NCI-H2171 treated with DMSO at 0.1 percent for 48 hours (cell line): Measurements from ENCODE around the gene ITGB6.

Source experiments
- DNase-seq: peaks from one replicate; lab custom pipeline; 2025; lab: John Stamatoyannopoulos, UW

ITGB6 gene

GRCh38 chr2:160139991-160140390, 60.1 kb downstream of the ITGB6 start:
- no peak for DNase-seq

GRCh38 chr2:160139350-160139749, 60.7 kb downstream of the ITGB6 start:
- DNase-seq: no peak

- DNase-seq: no peak
Measured at GRCh38 chr2:160138406-160138805, 61.7 kb downstream of the ITGB6 start.

- no peak for DNase-seq
Measured at GRCh38 chr2:160137464-160137863, 62.6 kb downstream of the ITGB6 start.

GRCh38 chr2:160132761-160133160, 67.3 kb downstream of the ITGB6 start:
- no peak for DNase-seq

GRCh38 chr2:160126756-160127155, 73.3 kb downstream of the ITGB6 start:
- no peak for DNase-seq

- DNase-seq: no peak
Measured at GRCh38 chr2:160126315-160126714, 73.8 kb downstream of the ITGB6 start.

GRCh38 chr2:160125828-160126227, 74.2 kb downstream of the ITGB6 start:
- no peak for DNase-seq

GRCh38 chr2:160125366-160125765, 74.7 kb downstream of the ITGB6 start:
- DNase-seq: no peak

- no peak for DNase-seq
Measured at GRCh38 chr2:160124571-160124970, 75.5 kb downstream of the ITGB6 start.

- peak; percentile 30 for DNase-seq
Measured at GRCh38 chr2:160114721-160115120, 85.4 kb downstream of the ITGB6 start.

- no peak for DNase-seq
Measured at GRCh38 chr2:160114020-160114419, 86.1 kb downstream of the ITGB6 start.

GRCh38 chr2:160111951-160112798, 87.9 kb downstream of the ITGB6 start:
- DNase-seq: no peak

GRCh38 chr2:160110674-160111239, 89.3 kb downstream of the ITGB6 start:
- DNase-seq: no peak

- DNase-seq: peak; percentile 62
Measured at GRCh38 chr2:160109939-160110673, 90.0 kb downstream of the ITGB6 start.

- DNase-seq: no peak
Measured at GRCh38 chr2:160109243-160109642, 90.8 kb downstream of the ITGB6 start.

- DNase-seq: no peak
Measured at GRCh38 chr2:160108646-160109045, 91.4 kb downstream of the ITGB6 start.

- no peak for DNase-seq
Measured at GRCh38 chr2:160105366-160105765, 94.7 kb downstream of the ITGB6 start.

- DNase-seq: no peak
Measured at GRCh38 chr2:160104115-160104514, 96.0 kb downstream of the ITGB6 start.

- no peak for DNase-seq
Measured at GRCh38 chr2:160097326-160097725, 102.7 kb downstream of the ITGB6 start.

GRCh38 chr2:160096409-160096808, 103.7 kb downstream of the ITGB6 start:
- DNase-seq: no peak

GRCh38 chr2:160092445-160092844, 107.6 kb downstream of the ITGB6 start:
- DNase-seq: no peak

- no peak for DNase-seq
Measured at GRCh38 chr2:160091381-160091780, 108.7 kb downstream of the ITGB6 start.
